ENCODE data around the gene KCP.
"Not testable (repeated sequence)": the region's sequence is repeated elsewhere in the genome, so short reads cannot be mapped to it uniquely, and the experiment has no call there.

The KCP gene

GRCh38 chr7:128945668-128946366 is 35.3 kb upstream of the KCP start:
- Histone ChIP-seq H3K36me3 (peaks cover 58% of the 10 kb centered on the region), H3K4me1 (ENCODE audit: control insufficient read depth in 1 of 2, insufficient read depth in 1 of 2, low read depth in 1 of 2, low read length in 1 of 2) (peaks cover 23 to 24% of the 10 kb centered on the region in 2 experiments), H3K27ac (no peak overlapping the region), H3K9me3 (no peaks in the 10 kb centered on the region), H3K27me3 (no peaks in the 10 kb centered on the region), H3K4me3 (ENCODE audit: low read depth in 1 of 2, low read length in 1 of 2) (no peak overlapping the region)
- no peak for TF ChIP-seq CTCF (IDR thresholded peaks at IDR 0.05)

- no peak overlapping the region for H3K4me3 ChIP-seq (ENCODE audit: low read depth in 1 of 2, low read length in 1 of 2)
- no peaks in the 10 kb centered on the region for H3K9me3 ChIP-seq
- no peaks in the 10 kb centered on the region for H3K27me3 ChIP-seq
- TF ChIP-seq CTCF (IDR thresholded peaks at IDR 0.05), result no peak
- H3K36me3 ChIP-seq, result peaks cover 47% of the 10 kb centered on the region
- peaks cover 35 to 36% of the 10 kb centered on the region in 2 experiments for H3K4me1 ChIP-seq (ENCODE audit: control insufficient read depth in 1 of 2, insufficient read depth in 1 of 2, low read depth in 1 of 2, low read length in 1 of 2)
- H3K27ac ChIP-seq, result no peak overlapping the region
These were observed 34.2 kb upstream of the KCP start for GRCh38 chr7:128944487-128945236.

GRCh38 chr7:128943251-128943650 is 32.7 kb upstream of the KCP start:
- not testable (repeated sequence) for H3K9me3 ChIP-seq; H3K27me3 ChIP-seq; H3K27ac ChIP-seq; H3K4me3 ChIP-seq (ENCODE audit: low read depth in 1 of 2, low read length in 1 of 2)
- peaks cover 34% of the 10 kb centered on the region for H3K36me3 ChIP-seq
- H3K4me1 ChIP-seq (ENCODE audit: control insufficient read depth in 1 of 2, insufficient read depth in 1 of 2, low read depth in 1 of 2, low read length in 1 of 2), result peaks cover 34% of the 10 kb centered on the region in 2 experiments

GRCh38 chr7:128941946-128942526 is 31.5 kb upstream of the KCP start:
- Histone ChIP-seq H3K4me1 (ENCODE audit: control insufficient read depth in 1 of 2, insufficient read depth in 1 of 2, low read depth in 1 of 2, low read length in 1 of 2) (peaks cover 38 to 40% of the 10 kb centered on the region in 2 experiments), H3K27ac (no peak overlapping the region), H3K9me3 (no peaks in the 10 kb centered on the region), H3K36me3 (peaks cover 22% of the 10 kb centered on the region), H3K4me3 (ENCODE audit: low read depth in 1 of 2, low read length in 1 of 2) (no peak overlapping the region), H3K27me3 (no peaks in the 10 kb centered on the region)
- TF ChIP-seq CTCF (IDR thresholded peaks at IDR 0.05), result no peak

GRCh38 chr7:128941323-128941890 is 30.9 kb upstream of the KCP start:
- H3K9me3 ChIP-seq, result no peaks in the 10 kb centered on the region
- peak overlapping the region in 1 of 2 experiments; percentile 85 for H3K4me3 ChIP-seq (ENCODE audit: low read depth in 1 of 2, low read length in 1 of 2)
- peak overlapping the region; percentile 82 for H3K27ac ChIP-seq
- no peaks in the 10 kb centered on the region for H3K27me3 ChIP-seq
- no peak for TF ChIP-seq CTCF (IDR thresholded peaks at IDR 0.05)
- H3K4me1 ChIP-seq (ENCODE audit: control insufficient read depth in 1 of 2, insufficient read depth in 1 of 2, low read depth in 1 of 2, low read length in 1 of 2), result peaks cover 38 to 40% of the 10 kb centered on the region in 2 experiments
- peaks cover 15% of the 10 kb centered on the region for H3K36me3 ChIP-seq

All from neutrophil (primary cell).